HEK293 (cell line): ENCODE measurements around the gene LRRC47.

Experiments
- CTCF ChIA-PET: fragments of 350-600 bp; formaldehyde crosslinking; extraction: SDS; loops from one replicate; lab custom pipeline; 2021; ENCODE audit warnings: antibody characterized with exemption; lab: Yijun Ruan, JAX
- POLR2A ChIA-PET: fragments of 300-600 bp; formaldehyde crosslinking; extraction: SDS; loops from one replicate; lab custom pipeline; 2020; ENCODE audit warnings: antibody characterized with exemption, inconsistent platforms; lab: Yijun Ruan, JAX
- H3K27ac ChIP-seq: fragments of 200-500 bp; sonication (Bioruptor generic); 2 replicates; pipeline ENCODE4 v1.5.1; 2014; ENCODE audit warnings: low read depth, low read length, control low read depth, inconsistent platforms; ENCODE audit errors: extremely low read depth
- H3K36me3 ChIP-seq, 2 experiments: fragments of 200-500 bp in 1 of 2; sonication (Bioruptor generic) in 1 of 2; 1 replicate in 1 of 2; 2 replicates in 1 of 2; pipeline ENCODE4 v1.5.1; 2014 to 2017; ENCODE audit warnings: inconsistent platforms in 2 of 2, low read length in 2 of 2; ENCODE audit not compliant: control insufficient read depth in 2 of 2, insufficient read depth in 1 of 2
- H3K4me1 ChIP-seq: fragments of 200-500 bp; sonication (Bioruptor generic); 2 replicates; pipeline ENCODE4 v1.5.1; 2014; ENCODE audit warnings: mild to moderate bottlenecking, low read length, inconsistent platforms; ENCODE audit not compliant: control insufficient read depth, insufficient read depth
- H3K4me3 ChIP-seq: 2 replicates; pipeline ENCODE4 v1.5.1; 2011; ENCODE audit warnings: low read depth, mild to moderate bottlenecking, control low read depth, low read length, moderate library complexity
- H3K9me3 ChIP-seq: fragments of 200-500 bp; sonication (Bioruptor generic); 2 replicates; pipeline ENCODE4 v1.5.1; 2014; ENCODE audit warnings: low read depth, low read length, inconsistent platforms; ENCODE audit not compliant: control insufficient read depth, insufficient read depth
- BCL11A ChIP-seq: fragments of 450-650 bp; formaldehyde crosslinking; IDR thresholded peaks from 2 replicates; pipeline ENCODE4 v1.5.1; 2016; ENCODE audit warnings: low read depth, missing biosample characterization, missing genetic modification characterization
- KLF9 ChIP-seq: fragments of 450-650 bp; formaldehyde crosslinking; IDR thresholded peaks from 2 replicates; pipeline ENCODE4 v1.5.1; 2016; ENCODE audit warnings: missing biosample characterization, missing genetic modification characterization, low read depth
- MYNN ChIP-seq: fragments of 450-650 bp; formaldehyde crosslinking; IDR thresholded peaks from 2 replicates; pipeline ENCODE4 v1.5.1; 2016; ENCODE audit warnings: missing biosample characterization, missing genetic modification characterization, borderline replicate concordance
- SCRT2 ChIP-seq: fragments of 450-650 bp; formaldehyde crosslinking; IDR thresholded peaks from 2 replicates; pipeline ENCODE4 v1.5.1; 2016; ENCODE audit warnings: missing biosample characterization, missing genetic modification characterization
- ZBTB21 ChIP-seq: fragments of 450-650 bp; formaldehyde crosslinking; IDR thresholded peaks from 2 replicates; pipeline ENCODE4 v1.5.1; 2017; ENCODE audit warnings: missing biosample characterization, missing genetic modification characterization
- ZBTB7A ChIP-seq: fragments of 450-650 bp; formaldehyde crosslinking; IDR thresholded peaks from 2 replicates; pipeline ENCODE4 v1.5.1; 2016; ENCODE audit warnings: low read depth, missing biosample characterization, missing genetic modification characterization
- ZNF146 ChIP-seq: fragments of 450-650 bp; formaldehyde crosslinking; IDR thresholded peaks from 2 replicates; pipeline ENCODE4 v1.5.1; 2016; ENCODE audit warnings: missing biosample characterization, missing genetic modification characterization
- ZNF157 ChIP-seq: fragments of 450-650 bp; formaldehyde crosslinking; IDR thresholded peaks from 2 replicates; pipeline ENCODE4 v1.5.1; 2016; ENCODE audit warnings: missing biosample characterization, missing genetic modification characterization
- ZNF16 ChIP-seq: fragments of 450-650 bp; formaldehyde crosslinking; IDR thresholded peaks from 2 replicates; pipeline ENCODE4 v1.5.1; 2016; ENCODE audit warnings: low read depth, missing biosample characterization, missing genetic modification characterization
- ZNF169 ChIP-seq: fragments of 450-650 bp; formaldehyde crosslinking; IDR thresholded peaks from 2 replicates; pipeline ENCODE4 v1.5.1; 2016; ENCODE audit warnings: missing biosample characterization, missing genetic modification characterization
- ZNF175 ChIP-seq: fragments of 450-650 bp; formaldehyde crosslinking; IDR thresholded peaks from 2 replicates; pipeline ENCODE4 v1.5.1; 2016; ENCODE audit warnings: missing biosample characterization, missing genetic modification characterization
- ZNF223 ChIP-seq: fragments of 450-650 bp; formaldehyde crosslinking; IDR thresholded peaks from 2 replicates; pipeline ENCODE4 v1.5.1; 2016; ENCODE audit warnings: missing biosample characterization, missing genetic modification characterization
- ZNF274 ChIP-seq, 2 experiments: fragments of 200-500 bp in 1 of 2; fragments of 450-650 bp in 1 of 2; sonication (Bioruptor generic) in 1 of 2; formaldehyde crosslinking in 1 of 2; IDR thresholded peaks; 2 replicates each; pipeline versions ENCODE4 v1.5.1 to v1.6.1; 2014 to 2016; ENCODE audit warnings: borderline replicate concordance in 1 of 2, inconsistent platforms in 1 of 2, low read length in 1 of 2, missing biosample characterization in 1 of 2, missing genetic modification characterization in 1 of 2
- ZNF391 ChIP-seq: fragments of 450-650 bp; formaldehyde crosslinking; IDR thresholded peaks from 2 replicates; pipeline ENCODE4 v1.5.1; 2016; ENCODE audit warnings: low read depth, missing biosample characterization, missing genetic modification characterization, borderline replicate concordance
- ZNF394 ChIP-seq: fragments of 450-650 bp; formaldehyde crosslinking; IDR thresholded peaks from 2 replicates; pipeline ENCODE4 v1.5.1; 2016; ENCODE audit warnings: missing biosample characterization, missing genetic modification characterization, mild to moderate bottlenecking, moderate library complexity, borderline replicate concordance
- ZNF548 ChIP-seq: fragments of 450-650 bp; formaldehyde crosslinking; IDR thresholded peaks from 2 replicates; pipeline ENCODE4 v1.5.1; 2016; ENCODE audit warnings: missing biosample characterization, missing genetic modification characterization
- ZNF561 ChIP-seq: fragments of 450-650 bp; IDR thresholded peaks from 2 replicates; pipeline ENCODE4 v1.5.1; 2018; ENCODE audit warnings: missing biosample characterization, missing genetic modification characterization, borderline replicate concordance
- ZNF629 ChIP-seq: fragments of 450-650 bp; formaldehyde crosslinking; IDR thresholded peaks from 2 replicates; pipeline ENCODE4 v1.5.1; 2017; ENCODE audit warnings: missing biosample characterization, missing genetic modification characterization
- ZNF701 ChIP-seq: fragments of 450-650 bp; formaldehyde crosslinking; IDR thresholded peaks from 2 replicates; pipeline ENCODE4 v1.5.1; 2016; ENCODE audit warnings: missing biosample characterization, missing genetic modification characterization
- ZSCAN16 ChIP-seq: fragments of 450-650 bp; formaldehyde crosslinking; IDR thresholded peaks from 2 replicates; pipeline ENCODE4 v1.5.1; 2016; ENCODE audit warnings: missing biosample characterization, missing genetic modification characterization
- ZSCAN23 ChIP-seq: fragments of 450-650 bp; formaldehyde crosslinking; IDR thresholded peaks from 2 replicates; pipeline ENCODE4 v1.5.1; 2016; ENCODE audit warnings: missing biosample characterization, missing genetic modification characterization
- TF ChIP-seq, protein P1 (sequence below): fragments of 450-650 bp; formaldehyde crosslinking; IDR thresholded peaks from 2 replicates; pipeline ENCODE4 v1.5.1; 2016; ENCODE audit warnings: missing biosample characterization, missing genetic modification characterization
- TF ChIP-seq, protein P2 (sequence below): fragments of 450-650 bp; formaldehyde crosslinking; IDR thresholded peaks from 2 replicates; pipeline ENCODE4 v1.5.1; 2016; ENCODE audit warnings: missing biosample characterization, missing genetic modification characterization, borderline replicate concordance

Gene LRRC47

GRCh38 chr1:3768811-3769390 lies 27.4 kb downstream of the LRRC47 start (continued):
- TF ChIP-seq ZNF223: no peak
- no peak for TF ChIP-seq ZNF561
- no peak for TF ChIP-seq ZNF629 (tag by site-specific recombination)
- no peak for TF ChIP-seq KLF9

GRCh38 chr1:3767328-3767925 lies 28.9 kb downstream of the LRRC47 start:
- Histone ChIP-seq H3K36me3 (no peaks in the 10 kb centered on the region), H3K4me3 (no peak overlapping the region), H3K27ac (no peak overlapping the region), H3K9me3 (no peaks in the 10 kb centered on the region), H3K4me1 (no peaks in the 10 kb centered on the region)
- CTCF ChIA-PET: no interaction called here
- no peak for TF ChIP-seq ZNF391 (tag by site-specific recombination)
- TF ChIP-seq ZNF16: no peak
- no peak for TF ChIP-seq ZNF394 (tag by site-specific recombination)
- TF ChIP-seq ZSCAN16 (tag by site-specific recombination): no peak
- TF ChIP-seq ZNF701 (tag by site-specific recombination): no peak
- TF ChIP-seq, protein P1, sequence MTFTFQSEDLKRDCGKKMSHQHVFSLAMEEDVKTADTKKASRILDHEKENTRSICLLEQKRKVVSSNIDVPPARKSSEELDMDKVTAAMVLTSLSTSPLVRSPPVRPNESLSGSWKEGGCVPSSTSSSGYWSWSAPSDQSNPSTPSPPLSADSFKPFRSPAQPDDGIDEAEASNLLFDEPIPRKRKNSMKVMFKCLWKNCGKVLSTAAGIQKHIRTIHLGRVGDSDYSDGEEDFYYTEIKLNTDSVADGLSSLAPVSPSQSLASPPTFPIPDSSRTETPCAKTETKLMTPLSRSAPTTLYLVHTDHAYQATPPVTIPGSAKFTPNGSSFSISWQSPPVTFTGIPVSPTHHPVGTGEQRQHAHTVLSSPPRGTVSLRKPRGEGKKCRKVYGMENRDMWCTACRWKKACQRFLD (tag by site-specific recombination): no peak
- TF ChIP-seq ZNF548 (tag by site-specific recombination): no peak
- TF ChIP-seq ZNF274 (IDR thresholded peaks at IDR 0.05; ENCODE audit: low read length): no peak
- no peak for TF ChIP-seq ZNF274 (tag by site-specific recombination; IDR thresholded peaks at IDR 0.05; ENCODE audit: borderline replicate concordance)
- POLR2A ChIA-PET: interaction anchor here (0.5 kb wide), 1 partner anchor 14 kb away, joined by 3 read pairs; no protein-coding TSS in a partner anchor

- Histone ChIP-seq H3K9me3 (no peaks in the 10 kb centered on the region), H3K4me1 (no peaks in the 10 kb centered on the region), H3K27ac (no peak overlapping the region), H3K36me3 (no peaks in the 10 kb centered on the region), H3K4me3 (no peak overlapping the region)
- ChIA-PET CTCF (no interaction called here), POLR2A (no interaction called here)
- TF ChIP-seq ZBTB7A (tag by site-specific recombination) (no peak), SCRT2 (tag by site-specific recombination) (0 out of 2 replicates have a peak, but pooled peaks have one; percentile 11)
Observed at GRCh38 chr1:3763351-3764125, 32.8 kb downstream of the LRRC47 start.

DNA sequence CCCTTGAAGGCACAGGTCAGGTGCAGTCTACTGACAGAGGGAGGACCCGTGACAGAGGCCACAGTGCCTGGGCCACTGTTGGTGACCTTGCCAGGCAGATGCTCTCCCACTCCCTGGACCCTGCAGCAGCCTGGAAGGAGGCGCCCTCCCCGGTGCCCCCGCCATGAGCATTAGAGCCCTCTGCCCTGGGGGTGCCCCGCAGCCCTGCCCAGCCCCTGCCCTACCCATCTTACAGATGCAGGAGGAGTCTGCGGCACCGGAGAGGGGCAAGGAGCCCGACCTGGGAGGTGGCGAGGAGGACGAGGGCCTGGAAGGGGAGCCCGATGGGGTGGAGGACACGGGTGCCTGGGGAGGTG lies 33.4 kb downstream of the LRRC47 start:
- H3K27ac ChIP-seq: no peak overlapping the region
- H3K36me3 ChIP-seq: no peaks in the 10 kb centered on the region
- ChIA-PET POLR2A (no interaction called here), CTCF (no interaction called here)
- TF ChIP-seq ZNF175 (tag by site-specific recombination) (no peak), ZNF169 (tag by site-specific recombination) (no peak), ZBTB21 (tag by site-specific recombination) (no peak), MYNN (tag by site-specific recombination) (no peak), ZSCAN23 (tag by site-specific recombination) (no peak), ZNF157 (no peak), BCL11A (tag by site-specific recombination) (no peak), ZNF146 (tag by site-specific recombination) (no peak)
- TF ChIP-seq, protein P2, sequence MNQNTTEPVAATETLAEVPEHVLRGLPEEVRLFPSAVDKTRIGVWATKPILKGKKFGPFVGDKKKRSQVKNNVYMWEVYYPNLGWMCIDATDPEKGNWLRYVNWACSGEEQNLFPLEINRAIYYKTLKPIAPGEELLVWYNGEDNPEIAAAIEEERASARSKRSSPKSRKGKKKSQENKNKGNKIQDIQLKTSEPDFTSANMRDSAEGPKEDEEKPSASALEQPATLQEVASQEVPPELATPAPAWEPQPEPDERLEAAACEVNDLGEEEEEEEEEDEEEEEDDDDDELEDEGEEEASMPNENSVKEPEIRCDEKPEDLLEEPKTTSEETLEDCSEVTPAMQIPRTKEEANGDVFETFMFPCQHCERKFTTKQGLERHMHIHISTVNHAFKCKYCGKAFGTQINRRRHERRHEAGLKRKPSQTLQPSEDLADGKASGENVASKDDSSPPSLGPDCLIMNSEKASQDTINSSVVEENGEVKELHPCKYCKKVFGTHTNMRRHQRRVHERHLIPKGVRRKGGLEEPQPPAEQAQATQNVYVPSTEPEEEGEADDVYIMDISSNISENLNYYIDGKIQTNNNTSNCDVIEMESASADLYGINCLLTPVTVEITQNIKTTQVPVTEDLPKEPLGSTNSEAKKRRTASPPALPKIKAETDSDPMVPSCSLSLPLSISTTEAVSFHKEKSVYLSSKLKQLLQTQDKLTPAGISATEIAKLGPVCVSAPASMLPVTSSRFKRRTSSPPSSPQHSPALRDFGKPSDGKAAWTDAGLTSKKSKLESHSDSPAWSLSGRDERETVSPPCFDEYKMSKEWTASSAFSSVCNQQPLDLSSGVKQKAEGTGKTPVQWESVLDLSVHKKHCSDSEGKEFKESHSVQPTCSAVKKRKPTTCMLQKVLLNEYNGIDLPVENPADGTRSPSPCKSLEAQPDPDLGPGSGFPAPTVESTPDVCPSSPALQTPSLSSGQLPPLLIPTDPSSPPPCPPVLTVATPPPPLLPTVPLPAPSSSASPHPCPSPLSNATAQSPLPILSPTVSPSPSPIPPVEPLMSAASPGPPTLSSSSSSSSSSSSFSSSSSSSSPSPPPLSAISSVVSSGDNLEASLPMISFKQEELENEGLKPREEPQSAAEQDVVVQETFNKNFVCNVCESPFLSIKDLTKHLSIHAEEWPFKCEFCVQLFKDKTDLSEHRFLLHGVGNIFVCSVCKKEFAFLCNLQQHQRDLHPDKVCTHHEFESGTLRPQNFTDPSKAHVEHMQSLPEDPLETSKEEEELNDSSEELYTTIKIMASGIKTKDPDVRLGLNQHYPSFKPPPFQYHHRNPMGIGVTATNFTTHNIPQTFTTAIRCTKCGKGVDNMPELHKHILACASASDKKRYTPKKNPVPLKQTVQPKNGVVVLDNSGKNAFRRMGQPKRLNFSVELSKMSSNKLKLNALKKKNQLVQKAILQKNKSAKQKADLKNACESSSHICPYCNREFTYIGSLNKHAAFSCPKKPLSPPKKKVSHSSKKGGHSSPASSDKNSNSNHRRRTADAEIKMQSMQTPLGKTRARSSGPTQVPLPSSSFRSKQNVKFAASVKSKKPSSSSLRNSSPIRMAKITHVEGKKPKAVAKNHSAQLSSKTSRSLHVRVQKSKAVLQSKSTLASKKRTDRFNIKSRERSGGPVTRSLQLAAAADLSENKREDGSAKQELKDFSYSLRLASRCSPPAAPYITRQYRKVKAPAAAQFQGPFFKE (tag by site-specific recombination): no peak
- no peak overlapping the region for H3K4me3 ChIP-seq
- no peaks in the 10 kb centered on the region for H3K4me1 ChIP-seq
- no peaks in the 10 kb centered on the region for H3K9me3 ChIP-seq
